Right cardiac atrium (tissue), 5 donors: ENCODE measurements around the gene ASCL5. TPM values are rescaled to one million over a fixed set of nuclear protein-coding genes. Genes with fewer than 3 reads are reported as not detected.

Source experiments
- ATAC-seq, 2 donors: fragments of 200-7000 bp; cut with Tn5 transposase; one replicate each; pipeline versions ENCODE4 v1.8.0 to v1.9.1; 2020; ENCODE audit warnings: moderate library complexity in 2 of 2, mild to moderate bottlenecking in 1 of 2
- DNase-seq, 3 donors: peaks; one replicate each; pipeline ENCODE4 v3.0.0-alpha.2; 2020
- H3K27ac ChIP-seq: one replicate; pipeline ENCODE4 v1.5.1; 2013; ENCODE audit warnings: mild to moderate bottlenecking, low read length, control low read depth, moderate library complexity
- H3K27me3 ChIP-seq: one replicate; pipeline ENCODE4 v1.6.1; 2013; ENCODE audit not compliant: control insufficient read depth, insufficient read depth
- H3K4me1 ChIP-seq: one replicate; pipeline ENCODE4 v1.6.1; 2013; ENCODE audit warnings: low read length; ENCODE audit not compliant: control insufficient read depth, insufficient read depth
- H3K4me3 ChIP-seq: one replicate; pipeline ENCODE4 v1.5.1; 2013; ENCODE audit warnings: low read length, control low read depth
- H3K9me3 ChIP-seq: one replicate; pipeline ENCODE4 v1.6.1; 2013; ENCODE audit warnings: low read length; ENCODE audit not compliant: control insufficient read depth
- WGBS: extraction: QIAGEN DNeasy Blood & Tissue Kit; methylation state at CpG from one replicate; pipeline ENCODE4 v1.1.7; 2013; 5-methylcytosine and 5-hydroxymethylcytosine counted together
- intact Hi-C, 4 donors: fragments of 100-400 bp; cut with DNase I; formaldehyde crosslinking; loops; one replicate each; pipeline versions ENCODE4 v1.11.0 to v1.14.0; 2022 to 2023
- polyA plus RNA-seq: library from polyadenylated mRNA; stranded (reverse); fragments of 200-250 nt; gene quantifications from one replicate; pipeline ENCODE4 v1.2.3, GENCODE V29; 2013
- total RNA-seq, 4 donors: library from RNA; stranded (reverse); fragmentation: NEBNext Ultra II Directional; extraction: Animal tissue kit (Norgen Biotek cat#: 25700); gene quantifications; one replicate each; pipeline ENCODE4 v1.2.1, GENCODE V29; 2021
- donor health status: healthy with polysubstance abuse.
- donor health status: DM: no; HTN: yes; CAD: no.
- donor health status: DM: no; HTN: no; CAD: no.
- donor health status: DM: no; HTN: yes; CAD: no; lungs with severe emphysema.
- donor health status: DM: yes; HTN: yes; CAD: no.

The ASCL5 gene
- total and polyA plus RNA-seq, 5 donors, result not detected

DNA sequence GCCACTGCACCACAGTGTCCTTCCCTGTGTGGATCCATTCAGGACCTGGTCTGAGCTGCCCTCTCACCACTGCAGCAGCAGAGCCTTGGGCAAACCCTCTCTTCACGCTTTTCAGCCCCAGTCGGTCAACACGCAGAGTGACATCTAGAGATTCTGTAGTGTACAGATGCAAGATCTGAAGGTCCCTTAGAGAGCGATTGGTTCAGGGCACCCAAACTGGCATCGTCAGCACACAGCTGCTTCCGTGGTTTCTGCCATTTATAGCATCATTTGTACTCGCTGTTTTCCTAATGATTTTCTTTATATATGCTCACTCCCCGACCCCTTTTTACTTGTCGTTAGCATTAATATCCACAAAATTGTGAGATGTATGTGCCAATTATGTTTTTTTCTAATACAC, 1.5 kb upstream of the ASCL5 start:
- DNase-seq, result no peak

GRCh38 chr1:201127755-201128455, 921 bp upstream of the ASCL5 start:
- ATAC-seq (no peak), DNase-seq (peak in 1 of 3 donors; percentile 15)
- Histone ChIP-seq H3K9me3 (no peaks in the 10 kb centered on the region), H3K27ac (no peak overlapping the region), H3K27me3 (no peaks in the 10 kb centered on the region), H3K4me3 (no peak overlapping the region), H3K4me1 (no peaks in the 10 kb centered on the region)
- 83% methylated on average over 17 of the region's 17 CpGs for WGBS
- intact Hi-C loops, result no loop called here

More for the DNA sequence above, 1.5 kb upstream of the ASCL5 start:
- Histone ChIP-seq H3K4me1 (no peaks in the 10 kb centered on the region), H3K27ac (no peak overlapping the region), H3K9me3 (no peaks in the 10 kb centered on the region), H3K27me3 (no peaks in the 10 kb centered on the region), H3K4me3 (no peak overlapping the region)
- 95% methylated on average over 9 of the region's 9 CpGs for WGBS
- ATAC-seq, result no peak
- intact Hi-C loops, result no loop called here

DNA sequence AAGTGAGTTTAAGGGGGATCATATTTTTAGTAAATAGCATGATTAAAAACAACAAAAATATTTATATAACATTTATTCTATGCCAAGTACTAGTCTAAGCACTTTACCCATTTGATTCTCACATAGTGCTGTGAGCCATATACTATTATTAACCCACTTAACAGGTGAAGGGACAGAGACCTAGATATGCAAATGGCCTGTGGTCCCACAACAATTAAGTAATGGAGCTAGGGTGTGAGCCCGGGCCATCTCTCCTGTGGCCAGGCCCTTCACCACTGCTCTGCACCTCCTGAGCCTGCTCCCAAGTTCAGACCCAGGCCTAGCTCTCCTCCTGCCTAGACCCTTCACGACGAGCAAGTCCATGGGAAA, 537 bp downstream of the ASCL5 start:
- no peaks in the 10 kb centered on the region for H3K9me3 ChIP-seq

GRCh38 chr1:201125800-201126199, 1.2 kb downstream of the ASCL5 start:
- intact Hi-C loops, result no loop called here
- 49% methylated on average over 7 of the region's 7 CpGs for WGBS
- Histone ChIP-seq H3K27me3 (no peaks in the 10 kb centered on the region), H3K27ac (no peak overlapping the region), H3K9me3 (no peaks in the 10 kb centered on the region), H3K4me1 (no peaks in the 10 kb centered on the region), H3K4me3 (no peak overlapping the region)
- DNase-seq, result peak in 1 of 3 donors; percentile 3
- ATAC-seq, result peak in 1 of 2 donors; percentile 35

More for the DNA sequence above, 537 bp downstream of the ASCL5 start:
- intact Hi-C loops, result no loop called here
- H3K4me1 ChIP-seq, result no peaks in the 10 kb centered on the region
- no peaks in the 10 kb centered on the region for H3K27me3 ChIP-seq
- no peak overlapping the region for H3K4me3 ChIP-seq
- H3K27ac ChIP-seq, result no peak overlapping the region
- peak in 1 of 3 donors; percentile 11 for DNase-seq
- 75% methylated on average over 3 of the region's 3 CpGs for WGBS
- no peak for ATAC-seq

GRCh38 chr1:201125019-201125418, 2.0 kb downstream of the ASCL5 start:
- peak in 1 of 3 donors; percentile 42 for DNase-seq
- no peaks in the 10 kb centered on the region for H3K9me3 ChIP-seq
- intact Hi-C loops, result no loop called here
- no peak for ATAC-seq
- H3K27me3 ChIP-seq, result no peaks in the 10 kb centered on the region
- H3K27ac ChIP-seq, result no peak overlapping the region
- H3K4me1 ChIP-seq, result no peaks in the 10 kb centered on the region
- no peak overlapping the region for H3K4me3 ChIP-seq
- WGBS, result 57% methylated on average over 9 of the region's 9 CpGs

- WGBS, result 92% methylated on average over 1 of the region's 1 CpG
- Histone ChIP-seq H3K9me3 (no peaks in the 10 kb centered on the region), H3K4me1 (no peaks in the 10 kb centered on the region), H3K4me3 (no peak overlapping the region), H3K27me3 (no peaks in the 10 kb centered on the region), H3K27ac (no peak overlapping the region)
- intact Hi-C loops, result no loop called here
- DNase-seq, result no peak
- ATAC-seq, result no peak
Observed at GRCh38 chr1:201123866-201124265, 3.1 kb downstream of the ASCL5 start.

GRCh38 chr1:201122321-201122957, 4.5 kb downstream of the ASCL5 start:
- DNase-seq, result peak in 1 of 3 donors; percentile 16
- H3K27me3 ChIP-seq, result no peaks in the 10 kb centered on the region
- H3K4me1 ChIP-seq, result no peaks in the 10 kb centered on the region
- H3K4me3 ChIP-seq, result no peak overlapping the region
- H3K27ac ChIP-seq, result no peak overlapping the region
- H3K9me3 ChIP-seq, result no peaks in the 10 kb centered on the region
- intact Hi-C loops, result no loop called here
- no peak for ATAC-seq
- WGBS, result 89% methylated on average over 10 of the region's 10 CpGs

GRCh38 chr1:201119206-201120197, 7.5 kb downstream of the ASCL5 start:
- 30% methylated on average over 14 of the region's 14 CpGs for WGBS
- H3K4me1 ChIP-seq, result no peaks in the 10 kb centered on the region
- no peak overlapping the region for H3K27ac ChIP-seq
- intact Hi-C loops, result loop anchor here in 1 of 4 donors (5.0 kb wide), 1 partner anchor 147 kb away; no protein-coding TSS in a partner anchor
- H3K4me3 ChIP-seq, result no peak overlapping the region
- peak; percentile 32 to 54 for ATAC-seq
- H3K9me3 ChIP-seq, result no peaks in the 10 kb centered on the region
- H3K27me3 ChIP-seq, result no peaks in the 10 kb centered on the region
- no peak for DNase-seq

DNA sequence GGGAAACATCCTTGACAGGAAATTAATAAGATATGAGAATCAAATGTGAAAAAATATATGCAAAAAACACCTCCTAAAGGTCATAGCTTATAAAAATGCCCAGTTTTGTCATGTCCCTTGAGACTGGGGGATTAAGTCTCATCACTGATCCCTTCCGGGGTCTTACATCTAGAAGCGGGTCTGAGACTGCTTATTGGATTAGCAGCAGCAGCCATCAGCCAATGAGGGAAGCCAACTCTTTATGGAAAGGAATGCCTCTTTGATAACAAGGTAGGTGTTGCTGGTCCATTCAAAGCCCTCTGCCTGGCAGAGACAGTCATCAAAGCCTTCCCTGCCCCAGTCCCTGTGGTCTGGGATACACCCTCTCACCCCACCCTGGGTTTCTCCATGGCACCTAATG, 10.9 kb downstream of the ASCL5 start:
- Histone ChIP-seq H3K27ac (no peak overlapping the region), H3K4me3 (no peak overlapping the region), H3K27me3 (no peaks in the 10 kb centered on the region), H3K4me1 (no peaks in the 10 kb centered on the region), H3K9me3 (no peaks in the 10 kb centered on the region)
- WGBS, result 90% methylated on average over 2 of the region's 2 CpGs
- no peak for ATAC-seq
- intact Hi-C loops, result loop anchor here in 1 of 4 donors (5.0 kb wide), 1 partner anchor 144 kb away; no protein-coding TSS in a partner anchor
- no peak for DNase-seq

DNA sequence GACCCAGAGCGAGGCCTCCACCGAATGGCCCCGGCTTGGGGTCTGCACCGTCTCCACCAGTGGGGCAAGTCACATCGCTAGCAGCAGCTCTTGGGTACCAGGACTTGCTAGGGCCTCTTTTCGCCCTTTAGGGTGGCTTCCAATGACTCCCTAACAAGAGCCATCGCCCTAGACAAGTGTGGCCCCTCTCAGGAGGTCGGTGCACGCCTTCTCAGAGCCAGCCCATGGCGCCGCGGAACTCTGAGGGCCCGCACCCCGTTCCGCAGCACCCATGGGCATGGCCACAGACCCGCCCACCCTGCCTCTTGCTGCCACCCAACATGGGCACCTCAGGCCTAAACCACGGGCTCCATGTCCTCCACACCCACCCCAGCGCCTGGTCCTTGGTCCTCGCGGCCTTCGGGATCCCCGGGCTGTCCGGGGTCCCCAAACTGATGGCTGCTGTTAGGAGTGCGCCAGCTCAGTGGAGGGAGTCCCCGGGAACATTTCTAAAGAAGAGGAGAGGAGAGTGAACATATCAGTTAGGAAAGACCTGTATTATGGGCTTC, 11.5 kb downstream of the ASCL5 start:
- DNase-seq, result no peak
- Histone ChIP-seq H3K27ac (no peak overlapping the region), H3K4me3 (no peak overlapping the region), H3K4me1 (no peaks in the 10 kb centered on the region), H3K27me3 (no peaks in the 10 kb centered on the region), H3K9me3 (no peaks in the 10 kb centered on the region)
- ATAC-seq, result no peak
- intact Hi-C loops, result loop anchor here in 1 of 4 donors (5.0 kb wide), 1 partner anchor 143 kb away; no protein-coding TSS in a partner anchor
- WGBS, result 94% methylated on average over 25 of the region's 25 CpGs
